ENCODE measurements around the gene ARSI.

The ARSI gene

DNA sequence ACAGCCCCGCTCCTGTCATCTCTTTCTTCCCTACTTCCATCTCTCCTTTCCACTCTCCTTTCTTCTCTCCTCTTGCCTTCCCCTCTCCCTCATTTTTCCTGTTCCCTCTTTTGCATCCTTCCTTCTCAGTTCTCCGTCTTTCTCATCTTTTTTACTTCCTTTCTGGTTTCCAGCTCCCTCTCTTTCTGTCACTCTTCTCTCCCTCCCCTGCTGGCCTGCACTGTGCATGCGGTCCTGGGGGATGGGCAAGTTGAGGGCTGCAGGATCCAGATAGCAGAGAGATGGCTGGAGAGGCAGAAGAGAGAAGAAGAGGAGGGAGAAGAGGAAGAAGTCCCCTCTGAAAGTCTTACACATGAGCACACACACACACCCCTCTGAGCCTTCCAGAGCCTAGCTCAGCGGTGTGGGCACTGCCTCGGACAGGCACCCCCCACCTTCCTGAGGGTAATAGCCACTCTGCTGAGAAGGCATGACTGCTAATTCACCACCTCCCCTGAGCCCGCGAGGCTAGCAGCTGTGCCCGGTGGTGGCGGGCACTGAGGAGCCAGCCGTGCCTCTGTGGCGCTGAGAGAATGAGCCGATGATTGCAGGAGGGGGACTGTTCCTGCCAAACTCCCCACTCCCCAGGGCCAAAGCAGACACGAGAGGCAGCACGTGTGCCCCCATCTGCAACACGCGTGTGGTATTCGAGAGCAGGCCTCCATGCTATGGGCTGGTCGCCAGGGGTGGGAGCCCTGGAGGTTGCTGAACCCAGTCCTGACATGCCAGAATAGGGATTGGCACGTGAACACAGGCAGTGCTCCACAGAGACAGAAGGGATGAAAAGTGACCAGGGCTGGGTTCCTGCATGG, 9.4 kb downstream of the ARSI start:
- no peak for DNase-seq (ENCODE audit: low read depth)

DNA sequence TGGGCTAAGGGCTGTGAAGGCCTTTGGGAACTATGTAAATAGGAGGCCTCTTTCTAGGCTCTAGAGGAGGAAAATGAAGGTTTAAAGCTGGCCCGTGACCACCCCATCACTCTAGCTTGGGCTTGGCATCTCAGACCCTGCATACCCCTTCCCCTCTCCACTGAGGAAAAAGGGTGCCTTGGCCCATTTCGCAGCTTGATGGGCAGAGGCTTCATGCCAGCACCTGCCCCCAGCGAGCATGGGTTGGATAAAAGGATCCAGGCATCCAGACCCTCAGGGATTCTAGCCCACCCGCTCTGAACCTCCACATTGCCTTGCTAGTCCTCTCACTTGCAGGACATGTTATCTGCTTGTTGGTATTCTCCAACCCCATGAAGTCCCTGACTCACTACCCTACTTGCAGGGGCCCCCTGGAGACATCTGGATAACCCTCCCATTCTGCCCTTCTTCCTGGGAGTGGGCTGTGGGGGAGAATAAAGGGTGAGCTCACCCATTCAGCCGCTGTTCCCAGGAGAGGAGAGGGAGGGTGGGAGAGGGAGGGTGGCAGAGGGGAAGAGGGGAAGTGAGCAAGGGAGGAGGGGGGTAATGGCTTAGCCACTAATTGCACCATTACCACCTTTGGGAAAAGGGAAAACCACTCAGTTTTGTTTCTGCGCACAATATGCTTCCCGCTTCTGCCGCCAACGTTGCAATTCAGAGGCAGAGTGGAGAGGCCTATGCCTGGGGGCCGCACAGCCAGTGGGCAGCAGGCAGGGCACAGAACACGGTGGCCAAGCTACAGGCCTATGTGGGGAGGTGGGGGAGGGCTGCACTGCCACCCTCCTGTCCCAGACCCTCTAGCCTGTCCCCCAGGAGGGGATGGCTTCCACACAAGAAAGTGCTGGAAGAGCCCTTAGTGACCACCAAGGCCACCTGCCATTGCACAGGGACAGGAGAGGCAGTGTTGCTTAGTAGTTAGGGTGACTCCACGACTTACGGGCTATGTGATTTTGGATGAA, 11.0 kb downstream of the ARSI start:
- DNase-seq (ENCODE audit: low read depth) = no peak

DNA sequence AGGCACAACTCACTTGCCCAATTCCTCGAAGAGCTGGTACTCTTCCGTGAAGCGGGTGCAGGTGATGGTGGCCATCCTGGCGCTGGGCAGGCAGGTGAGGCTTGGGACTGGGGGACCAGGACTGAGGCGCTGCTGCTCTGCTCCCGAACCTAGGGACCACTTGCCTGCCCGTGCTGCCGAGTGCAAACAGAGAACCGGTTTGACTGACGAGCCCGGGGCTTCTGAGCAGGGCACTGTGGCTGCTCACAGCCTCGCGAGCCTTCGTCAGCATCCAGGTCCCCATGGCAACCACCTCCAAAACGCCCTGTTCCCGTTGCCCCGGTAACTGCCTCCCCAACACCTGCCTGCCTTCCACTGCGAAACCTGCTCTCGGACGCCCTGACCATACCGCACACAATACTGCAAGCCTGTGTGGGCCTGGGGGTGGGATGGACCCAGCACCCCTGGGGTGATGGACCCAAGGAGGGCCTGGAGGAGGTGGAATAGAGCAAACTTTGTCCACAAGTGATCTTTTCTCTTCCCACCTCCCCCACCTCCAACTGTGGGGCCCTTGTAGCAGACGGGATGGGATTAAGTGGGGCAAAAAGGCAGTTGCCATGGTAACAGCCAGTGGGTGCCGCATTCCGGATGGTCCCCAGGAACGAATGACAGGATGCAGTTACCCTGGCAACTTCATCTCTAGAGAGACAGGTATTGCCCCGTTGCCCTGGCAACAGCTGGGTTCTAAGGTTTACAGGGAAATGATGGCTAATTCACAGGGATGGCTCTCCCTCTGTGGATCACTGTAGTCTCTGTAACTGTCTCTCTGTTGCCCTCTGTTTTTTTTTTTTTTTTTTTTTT, 12.9 kb downstream of the ARSI start, which contains the start of gene CAMK2A:
CAMK2A (minus strand) TSS at position 223 of the 840 bp plus-strand sequence; CDS start at position 75, 148 bp downstream.
- DNase-seq (ENCODE audit: low read depth) = no peak

DNA sequence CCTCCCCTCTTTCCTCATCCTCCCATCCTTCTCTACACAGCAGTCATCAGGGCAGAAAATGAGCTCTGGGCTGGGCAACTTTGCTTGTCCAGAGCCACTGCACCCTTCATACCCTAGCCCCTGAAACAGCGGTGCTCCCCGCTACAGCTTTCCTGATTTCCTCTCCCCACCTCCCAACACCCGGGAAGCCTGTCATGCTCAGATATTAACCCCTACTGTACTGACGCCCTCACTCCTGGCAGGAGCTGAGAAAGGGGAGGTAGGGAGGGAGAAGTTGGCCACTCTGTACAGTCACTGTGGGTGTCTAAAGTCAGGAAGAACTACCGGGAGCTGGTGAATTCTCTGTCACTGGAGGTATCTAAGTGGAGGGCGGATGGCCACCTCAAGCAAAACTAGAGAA, 13.9 kb downstream of the ARSI start:
- DNase-seq (ENCODE audit: low read depth) = no peak

DNA sequence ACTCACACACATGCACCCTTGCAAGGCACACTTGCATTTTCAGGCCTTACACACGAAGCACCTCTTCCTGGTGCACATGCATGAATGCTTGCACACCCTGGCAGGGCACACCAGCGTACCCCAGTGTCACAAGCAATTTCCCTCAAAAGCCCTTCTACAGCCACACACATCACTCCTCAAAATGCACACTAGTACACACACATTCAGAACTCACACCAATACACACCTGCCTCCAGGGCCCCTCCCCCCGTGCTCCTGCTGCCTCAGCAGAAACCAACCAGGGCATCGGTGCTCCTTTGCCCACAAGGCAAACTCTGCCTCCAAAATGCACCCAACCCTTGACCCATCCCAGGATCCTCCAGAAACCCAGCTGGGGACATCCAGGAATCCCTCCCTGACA, 14.3 kb downstream of the ARSI start:
- no peak for DNase-seq (ENCODE audit: low read depth)

DNA sequence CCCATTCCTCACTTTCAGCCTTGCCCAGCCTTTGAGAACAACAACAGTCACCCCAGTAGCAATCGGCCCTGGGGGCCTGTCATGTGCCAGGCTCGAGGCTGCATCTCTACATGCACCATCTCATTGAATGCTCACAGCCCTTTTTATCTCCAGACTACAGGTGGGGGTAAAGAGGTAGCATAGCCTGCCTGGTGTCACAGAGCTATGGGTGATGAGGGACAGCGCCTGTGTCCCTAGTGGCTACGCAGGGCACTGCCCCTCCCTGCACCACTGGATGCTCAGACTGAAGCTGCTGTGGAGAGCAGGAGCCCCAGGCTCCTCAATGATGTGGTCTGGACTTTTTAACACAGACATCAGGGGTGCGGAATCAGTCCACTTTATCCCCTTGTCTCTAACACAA, 15.9 kb downstream of the ARSI start:
- no peak for DNase-seq (ENCODE audit: low read depth)

DNA sequence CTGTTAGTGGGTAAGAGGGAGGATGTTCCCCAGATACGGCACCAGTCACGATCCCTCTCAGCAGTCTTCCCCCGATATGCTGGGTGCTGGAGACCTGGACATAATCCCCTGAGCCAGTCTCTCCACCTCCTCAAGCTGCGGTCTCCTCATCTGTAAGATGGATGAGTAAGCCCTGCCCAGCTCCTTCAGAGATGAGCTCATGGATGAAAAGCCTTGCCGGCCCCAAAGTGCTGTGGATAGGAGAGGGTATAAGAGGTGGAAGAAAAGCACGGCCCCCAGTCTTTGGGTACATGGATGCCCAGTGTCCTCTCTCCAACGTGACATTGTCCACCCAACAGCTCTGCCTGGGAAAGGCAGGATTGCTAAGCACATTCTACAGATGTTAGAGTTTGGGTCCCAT, 17.6 kb downstream of the ARSI start:
- DNase-seq (ENCODE audit: low read depth) = no peak

DNA sequence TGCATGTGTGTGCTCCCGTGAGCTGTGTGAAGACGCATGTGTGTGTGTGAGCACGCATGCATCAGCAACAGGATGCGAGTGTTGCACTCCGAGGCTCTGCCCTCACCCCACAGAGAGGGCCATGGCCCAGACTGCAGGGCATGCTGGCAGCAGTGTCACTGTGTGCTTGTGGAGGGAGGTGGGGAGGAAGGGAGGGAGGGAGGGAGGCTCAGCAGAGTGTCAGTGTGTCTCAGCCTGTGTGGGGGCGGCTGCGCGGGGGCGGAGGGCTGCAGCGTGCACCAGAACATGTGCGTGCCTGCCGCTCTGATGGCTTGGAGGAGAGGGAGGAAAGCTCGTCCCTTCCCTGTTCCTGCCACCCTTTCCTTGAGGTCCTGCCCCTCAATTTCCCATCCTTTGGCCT, 18.4 kb downstream of the ARSI start:
- no peak for DNase-seq (ENCODE audit: low read depth)

DNA sequence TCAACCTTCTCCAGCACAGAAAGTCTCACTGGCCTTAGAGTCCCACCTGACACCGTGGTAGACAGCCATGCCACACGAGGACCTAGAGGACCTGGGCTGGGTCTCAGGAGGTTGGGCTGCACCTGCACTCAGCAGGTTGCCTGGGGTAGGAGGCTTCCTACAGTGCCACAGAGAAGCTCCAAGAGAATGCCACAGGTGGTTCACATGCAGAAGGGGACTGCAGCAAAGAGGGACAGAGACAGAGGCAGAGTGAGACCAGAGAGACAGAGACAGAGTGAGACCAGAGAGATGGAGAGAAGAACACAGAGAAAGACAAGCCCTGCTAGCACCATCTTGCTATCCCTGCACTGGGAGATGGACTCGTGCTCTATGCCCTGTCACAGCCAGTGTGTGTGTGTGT, 18.8 kb downstream of the ARSI start:
- no peak for DNase-seq (ENCODE audit: low read depth)

DNA sequence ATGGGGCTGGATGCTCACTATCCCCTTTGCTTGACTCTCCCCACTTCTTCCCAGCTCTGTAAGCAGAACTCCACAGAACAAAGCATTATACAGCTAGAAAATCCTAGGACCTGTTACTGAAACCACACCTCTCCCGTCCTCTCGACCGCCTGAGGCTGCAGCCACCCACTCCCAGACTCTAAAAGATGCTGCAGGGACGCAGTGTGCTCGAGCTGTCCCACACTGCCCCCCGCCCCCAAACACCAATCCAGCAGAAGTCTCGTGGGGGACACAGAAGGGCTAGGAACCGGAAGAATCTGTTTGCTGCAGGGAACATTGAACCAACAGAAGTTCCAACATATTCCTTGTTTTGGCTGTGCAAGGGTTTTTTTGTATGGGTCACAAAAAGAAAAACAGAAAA, 20.7 kb downstream of the ARSI start:
- DNase-seq (ENCODE audit: low read depth) = no peak

DNA sequence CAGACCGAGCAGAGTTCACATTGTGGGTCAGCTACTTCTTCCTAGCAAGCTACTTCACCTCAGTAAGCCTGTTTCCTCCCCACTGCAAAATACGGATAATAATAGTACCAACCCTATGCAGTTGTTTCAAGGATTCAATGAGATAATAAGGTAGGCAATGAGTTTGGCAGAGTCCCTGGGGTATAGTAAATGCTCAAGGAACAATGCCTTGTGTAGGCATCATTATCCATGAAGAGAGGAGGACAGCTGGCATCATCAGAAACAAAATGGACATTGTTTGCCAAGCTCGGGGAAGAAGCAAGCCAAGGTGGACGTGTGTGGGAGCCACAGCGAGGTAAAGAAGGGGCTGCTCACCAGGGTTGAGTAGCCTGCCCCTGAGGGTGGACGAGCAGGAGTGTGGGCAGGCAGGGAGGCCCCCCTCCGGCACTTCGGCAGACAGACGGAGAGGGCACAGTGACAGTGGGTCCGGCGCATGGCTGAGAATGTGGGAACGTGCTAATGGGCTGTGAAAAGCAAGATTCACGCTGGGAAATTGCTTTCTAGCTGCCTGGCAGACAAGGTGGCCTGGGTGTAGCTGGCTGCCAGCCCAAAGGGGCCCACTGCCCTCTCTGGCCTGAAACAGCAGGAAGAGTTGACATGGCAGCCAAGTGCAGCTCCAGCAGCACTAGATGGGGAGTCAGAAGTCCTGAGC, 23.2 kb downstream of the ARSI start:
- DNase-seq (ENCODE audit: low read depth) = no peak

DNA sequence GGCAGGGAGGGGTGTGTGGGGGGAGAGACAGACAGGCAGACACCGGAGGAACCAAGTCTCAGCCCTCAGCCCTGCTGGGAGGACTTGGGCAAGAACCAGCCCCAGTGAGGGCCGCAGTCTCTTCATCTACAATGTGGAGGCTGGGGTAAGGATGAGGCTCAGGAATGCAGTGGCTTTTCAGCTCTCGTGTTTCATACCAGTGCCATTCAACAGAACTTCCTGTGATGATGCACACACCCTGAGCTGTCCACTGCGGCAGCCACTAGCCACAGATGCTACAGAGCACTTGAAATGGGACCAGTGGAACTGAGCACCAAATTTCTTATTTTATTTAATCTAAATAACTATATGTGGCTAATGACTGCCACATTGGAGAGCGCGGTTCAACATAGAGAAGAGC, 23.8 kb downstream of the ARSI start:
- no peak for DNase-seq (ENCODE audit: low read depth)

DNA sequence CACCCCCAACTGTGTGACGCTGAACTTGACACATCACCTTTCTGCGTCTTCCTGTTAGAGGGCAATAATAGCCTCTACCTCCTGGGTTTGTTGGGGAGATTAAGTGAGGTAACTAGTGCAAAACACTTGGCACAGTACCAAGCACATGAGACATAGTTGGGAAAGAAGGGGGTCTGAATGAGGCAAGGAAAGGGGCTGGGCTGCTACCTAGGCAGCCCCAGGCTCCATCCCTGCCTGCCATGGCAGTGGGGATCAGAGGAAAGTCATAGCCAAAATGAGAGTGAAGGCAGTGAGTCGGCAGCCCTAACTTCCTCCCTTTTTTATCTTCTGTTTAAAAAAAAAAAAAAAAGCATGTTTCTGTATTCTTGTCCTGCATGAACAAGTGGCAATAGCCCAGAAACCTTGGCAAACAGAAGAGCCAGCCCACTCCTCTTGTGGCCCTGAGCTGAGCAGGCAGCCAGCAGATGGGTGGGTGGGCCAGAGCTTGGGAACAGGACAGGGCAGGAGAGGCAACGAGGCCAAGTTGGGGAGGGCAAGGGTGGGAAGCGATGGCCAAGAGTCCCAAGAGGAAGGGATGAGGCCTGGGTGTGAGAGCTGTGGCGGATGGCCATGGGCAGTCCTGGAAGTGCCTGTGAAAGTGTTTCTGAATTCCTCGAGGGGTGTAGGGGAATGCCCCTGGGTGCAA, 24.5 kb downstream of the ARSI start:
- no peak for DNase-seq (ENCODE audit: low read depth)

DNA sequence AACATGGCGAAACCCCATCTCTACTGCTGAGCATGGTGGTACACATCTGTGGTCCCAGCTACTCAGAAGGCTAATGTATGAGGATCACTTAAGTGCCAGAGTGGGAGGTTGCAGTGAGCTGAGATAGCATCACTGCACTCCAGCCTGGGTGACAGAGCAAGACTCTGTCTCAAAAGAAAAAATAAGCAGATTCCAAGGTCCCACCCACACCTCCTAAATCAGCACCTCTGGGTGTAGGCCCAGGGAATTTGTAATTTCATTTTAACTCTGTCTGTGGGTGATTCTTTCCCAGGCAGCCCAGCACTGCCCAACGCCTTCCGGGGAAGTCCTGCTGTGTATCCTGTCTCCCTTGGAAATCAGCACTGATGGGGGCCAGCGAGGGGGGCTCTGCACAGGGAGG, 25.7 kb downstream of the ARSI start:
- no peak for DNase-seq (ENCODE audit: low read depth)

DNA sequence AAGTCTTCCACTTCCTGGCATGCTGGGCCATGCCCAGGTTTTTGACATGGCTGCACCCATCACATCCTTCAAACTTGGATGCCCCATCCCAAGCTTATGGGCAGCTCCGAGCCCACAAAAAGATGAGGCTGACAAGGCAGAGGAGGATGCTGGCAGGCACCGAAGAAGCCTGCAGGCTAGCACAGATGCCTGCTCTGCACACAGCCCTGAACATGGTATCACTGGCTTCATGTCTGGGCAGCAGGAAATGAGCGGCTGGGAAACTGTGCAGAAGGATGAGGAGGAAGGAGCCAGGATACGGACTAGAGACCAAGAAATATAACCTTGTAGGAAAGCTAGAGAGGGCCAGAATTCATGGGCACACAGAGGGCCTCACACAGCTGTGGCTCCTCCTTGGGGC, 27.9 kb downstream of the ARSI start:
- no peak for DNase-seq (ENCODE audit: low read depth)

DNA sequence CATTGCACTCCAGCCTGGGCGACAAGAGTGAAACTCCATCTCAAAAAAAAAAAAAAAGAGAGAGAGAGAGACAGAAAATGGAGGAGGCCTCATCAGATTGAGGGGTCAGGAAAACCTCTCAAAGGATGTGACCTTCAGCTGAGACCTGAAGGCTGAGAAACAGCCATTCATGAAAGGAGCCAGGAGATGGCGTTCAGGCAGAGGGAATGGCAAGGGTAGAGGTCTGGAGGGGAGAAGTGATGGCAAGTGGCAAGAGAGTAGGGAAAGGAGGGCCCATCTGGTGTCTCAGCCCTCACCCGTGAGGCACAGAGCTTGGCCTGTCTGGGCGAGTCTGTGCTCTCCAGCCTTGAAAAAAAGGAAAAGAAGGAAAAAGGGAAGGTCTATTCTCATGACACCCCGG, 30.2 kb downstream of the ARSI start:
- no peak for DNase-seq (ENCODE audit: low read depth)

DNA sequence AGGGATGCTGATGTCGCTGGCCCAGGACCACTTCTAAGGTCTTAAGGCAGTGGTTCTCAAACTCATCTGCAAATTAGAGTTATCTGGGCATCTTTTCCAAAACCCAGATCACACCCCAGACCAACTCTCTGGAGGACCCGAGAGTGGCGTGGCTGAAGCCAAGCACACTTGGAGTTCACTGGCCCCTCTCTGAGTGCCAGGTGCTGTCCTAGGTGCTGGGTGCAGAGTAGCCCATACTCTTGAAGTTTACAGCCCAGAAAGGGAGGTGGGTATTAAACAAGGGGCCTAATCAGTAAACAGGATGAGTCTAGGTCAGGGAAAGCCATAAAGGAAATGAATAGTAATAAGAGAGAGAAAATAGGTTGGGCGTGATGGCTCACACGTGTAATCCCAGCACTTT, 30.8 kb downstream of the ARSI start:
- no peak for DNase-seq (ENCODE audit: low read depth)

DNA sequence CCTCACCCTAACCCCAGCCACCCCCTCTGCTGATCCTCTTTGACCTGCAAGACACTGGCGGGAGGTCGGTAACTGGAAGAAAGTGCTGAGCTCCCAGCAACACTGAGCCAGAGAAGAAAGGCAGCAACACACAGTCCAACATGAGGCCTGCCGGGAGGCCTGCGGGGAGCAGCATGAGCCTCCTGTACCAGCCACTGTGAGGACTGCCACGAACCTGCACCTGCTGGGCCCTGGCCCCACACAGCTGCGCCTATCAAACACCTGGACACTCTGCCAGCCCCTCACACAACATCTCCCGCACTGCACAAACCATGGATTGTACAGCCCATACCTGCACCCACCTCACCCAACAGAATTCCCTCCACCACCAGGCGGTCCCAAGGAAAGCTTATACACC, 31.4 kb downstream of the ARSI start:
- DNase-seq (ENCODE audit: low read depth) = no peak

DNA sequence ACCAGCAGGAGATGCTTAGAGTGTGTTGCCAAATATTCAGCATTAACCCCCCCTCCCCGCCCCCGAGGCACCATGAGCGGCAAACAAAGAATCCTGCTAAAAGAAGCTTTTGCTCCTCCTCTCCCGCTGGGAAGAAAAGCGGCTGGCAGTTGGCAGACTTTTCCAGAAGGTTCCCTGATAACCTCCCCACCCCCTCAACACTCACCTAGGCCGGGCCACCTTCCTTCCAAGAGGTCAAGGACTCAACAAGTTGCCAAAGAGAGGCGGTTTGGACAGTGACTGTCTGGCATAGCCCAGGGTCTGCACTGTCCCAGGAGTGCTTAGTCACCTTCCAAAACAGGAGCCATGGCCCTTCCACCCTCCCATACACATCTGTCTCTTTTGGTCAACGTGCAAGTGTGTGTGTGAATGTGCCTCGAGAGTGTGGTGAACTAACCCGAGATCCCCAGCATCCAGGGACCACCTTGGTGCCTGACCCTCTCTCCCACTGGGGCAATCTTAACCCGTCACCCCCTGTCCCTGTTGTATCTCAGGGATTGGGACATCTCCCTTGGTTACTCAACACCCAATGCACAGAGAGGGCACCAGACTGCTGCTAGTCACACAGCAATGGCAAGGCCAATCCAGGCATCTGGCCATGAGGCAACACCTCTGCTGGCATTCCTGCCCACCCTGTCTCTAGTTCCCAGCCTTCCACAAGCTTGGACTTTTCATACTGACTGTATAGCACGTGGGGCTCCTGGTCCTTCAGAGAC, 32.0 kb downstream of the ARSI start:
- DNase-seq (ENCODE audit: low read depth) = no peak

DNA sequence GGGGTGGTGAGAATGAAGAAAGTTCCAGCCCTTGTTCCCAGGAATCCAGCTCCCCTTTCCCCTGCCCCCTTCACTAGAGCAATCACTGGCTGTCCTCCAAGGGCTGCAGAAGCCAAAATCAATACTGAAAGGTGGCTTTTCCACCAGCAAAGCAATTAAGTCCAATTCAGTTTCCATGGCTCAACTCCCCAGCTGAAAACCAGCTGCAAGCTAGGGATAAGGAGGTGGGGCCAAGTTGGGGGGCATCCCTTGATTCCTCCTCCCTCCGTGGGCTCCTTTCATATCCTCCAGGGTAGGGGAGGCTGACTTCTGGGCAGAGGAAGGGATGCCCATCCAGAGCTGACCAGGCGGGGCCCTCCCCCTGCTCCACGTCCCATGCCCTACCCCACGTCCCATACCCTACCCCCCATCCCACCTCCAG, 35.8 kb downstream of the ARSI start:
- DNase-seq (ENCODE audit: low read depth) = no peak
